ENCODE data around the gene FOXJ1. TPM values are rescaled to one million over a fixed set of nuclear protein-coding genes. Genes with fewer than 3 reads are reported as not detected.

Gene FOXJ1
- total and polyA plus RNA-seq, 2 experiments from 2014 or later, result 1.1 to 1.6 TPM

DNA sequence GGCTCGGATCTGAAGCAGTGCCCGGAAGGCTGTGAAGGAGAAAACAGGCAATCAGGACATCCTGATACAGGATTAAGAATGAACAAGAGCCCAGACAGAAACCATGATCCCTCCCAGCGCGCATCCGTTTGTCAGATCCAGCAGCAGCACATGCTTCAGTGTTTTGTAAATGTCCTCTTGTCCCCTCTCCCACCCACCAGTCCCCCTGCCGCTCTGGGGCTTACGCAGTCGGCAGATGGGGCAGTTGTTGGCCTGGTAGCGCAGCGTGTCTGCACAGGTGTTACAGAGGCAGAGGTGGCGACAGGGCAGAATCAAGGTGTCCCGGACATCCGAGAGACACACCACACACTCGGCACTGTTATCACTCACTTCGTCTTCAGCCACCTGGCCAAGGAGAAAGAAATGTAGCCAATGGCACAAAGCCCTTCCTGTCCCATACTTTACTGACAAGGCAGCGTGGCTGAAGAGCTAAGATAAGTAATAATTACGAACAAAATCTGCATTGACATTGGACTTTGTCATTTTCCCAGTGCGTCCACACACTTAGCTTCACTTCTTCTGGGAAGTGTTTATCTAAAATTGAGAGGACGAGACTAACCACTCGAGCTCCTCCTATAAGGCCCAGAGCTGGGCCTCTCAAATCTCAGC, 20.7 kb upstream of the FOXJ1 start:
- no peak overlapping the region for H3K4me3 ChIP-seq
- no peaks in the 10 kb centered on the region for H3K36me3 ChIP-seq (replicated peaks; ENCODE audit: insufficient read depth, low read depth)
- peak overlapping the region; percentile 60 for H3K27ac ChIP-seq
- H3K27me3 ChIP-seq, result no peaks in the 10 kb centered on the region
- no peaks in the 10 kb centered on the region for H3K9me2 ChIP-seq (replicated peaks; ENCODE audit: insufficient read depth)
- H3K9me3 ChIP-seq (ENCODE audit: low read depth), result no peaks in the 10 kb centered on the region
- no peaks in the 10 kb centered on the region for H4K20me1 ChIP-seq (ENCODE audit: insufficient read depth, poor library complexity, severe bottlenecking)
- TF ChIP-seq EZH2phosphoT487 (IDR thresholded peaks at IDR 0.05; ENCODE audit: low read depth, severe bottlenecking, unreplicated experiment) (no peak), EZH2 (IDR thresholded peaks at IDR 0.05; ENCODE audit: borderline replicate concordance) (no peak)
- TF ChIP-seq, protein P1, sequence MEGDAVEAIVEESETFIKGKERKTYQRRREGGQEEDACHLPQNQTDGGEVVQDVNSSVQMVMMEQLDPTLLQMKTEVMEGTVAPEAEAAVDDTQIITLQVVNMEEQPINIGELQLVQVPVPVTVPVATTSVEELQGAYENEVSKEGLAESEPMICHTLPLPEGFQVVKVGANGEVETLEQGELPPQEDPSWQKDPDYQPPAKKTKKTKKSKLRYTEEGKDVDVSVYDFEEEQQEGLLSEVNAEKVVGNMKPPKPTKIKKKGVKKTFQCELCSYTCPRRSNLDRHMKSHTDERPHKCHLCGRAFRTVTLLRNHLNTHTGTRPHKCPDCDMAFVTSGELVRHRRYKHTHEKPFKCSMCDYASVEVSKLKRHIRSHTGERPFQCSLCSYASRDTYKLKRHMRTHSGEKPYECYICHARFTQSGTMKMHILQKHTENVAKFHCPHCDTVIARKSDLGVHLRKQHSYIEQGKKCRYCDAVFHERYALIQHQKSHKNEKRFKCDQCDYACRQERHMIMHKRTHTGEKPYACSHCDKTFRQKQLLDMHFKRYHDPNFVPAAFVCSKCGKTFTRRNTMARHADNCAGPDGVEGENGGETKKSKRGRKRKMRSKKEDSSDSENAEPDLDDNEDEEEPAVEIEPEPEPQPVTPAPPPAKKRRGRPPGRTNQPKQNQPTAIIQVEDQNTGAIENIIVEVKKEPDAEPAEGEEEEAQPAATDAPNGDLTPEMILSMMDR (IDR thresholded peaks at IDR 0.05; ENCODE audit: poor library complexity), result no peak
- no peaks in the 10 kb centered on the region for H3K79me2 ChIP-seq
- 72% methylated on average over 20 of the region's 20 CpGs for WGBS (ENCODE audit: low lambda C conversion rate, missing lambda C conversion rate)
- peaks cover 17% of the 10 kb centered on the region for H3K4me1 ChIP-seq (ENCODE audit: insufficient read depth)
- H3K4me2 ChIP-seq, result peak overlapping the region; percentile 26
- no peak overlapping the region for H2AFZ ChIP-seq
- DNase-seq (ENCODE audit: low spot score), result no peak

- no peaks in the 10 kb centered on the region for H3K79me2 ChIP-seq
- no peak overlapping the region for H2AFZ ChIP-seq
- TF ChIP-seq EZH2 (IDR thresholded peaks at IDR 0.05; ENCODE audit: borderline replicate concordance) (no peak), EZH2phosphoT487 (IDR thresholded peaks at IDR 0.05; ENCODE audit: low read depth, severe bottlenecking, unreplicated experiment) (no peak)
- TF ChIP-seq, protein P1 (IDR thresholded peaks at IDR 0.05; ENCODE audit: poor library complexity), result no peak
- 72% methylated on average over 8 of the region's 8 CpGs for WGBS (ENCODE audit: low lambda C conversion rate, missing lambda C conversion rate)
- DNase-seq (ENCODE audit: low spot score), result no peak
- H3K9me3 ChIP-seq (ENCODE audit: low read depth), result no peaks in the 10 kb centered on the region
- no peak overlapping the region for H3K4me3 ChIP-seq
- H3K27me3 ChIP-seq, result no peaks in the 10 kb centered on the region
- H3K27ac ChIP-seq, result peak overlapping the region; percentile 60
- H3K4me2 ChIP-seq, result peak overlapping the region; percentile 53
- no peaks in the 10 kb centered on the region for H3K9me2 ChIP-seq (replicated peaks; ENCODE audit: insufficient read depth)
- H3K36me3 ChIP-seq (replicated peaks; ENCODE audit: insufficient read depth, low read depth), result no peaks in the 10 kb centered on the region
- no peaks in the 10 kb centered on the region for H4K20me1 ChIP-seq (ENCODE audit: insufficient read depth, poor library complexity, severe bottlenecking)
- peaks cover 17% of the 10 kb centered on the region for H3K4me1 ChIP-seq (ENCODE audit: insufficient read depth)
Observed at GRCh38 chr17:76160896-76161528, 20.0 kb upstream of the FOXJ1 start.

DNA sequence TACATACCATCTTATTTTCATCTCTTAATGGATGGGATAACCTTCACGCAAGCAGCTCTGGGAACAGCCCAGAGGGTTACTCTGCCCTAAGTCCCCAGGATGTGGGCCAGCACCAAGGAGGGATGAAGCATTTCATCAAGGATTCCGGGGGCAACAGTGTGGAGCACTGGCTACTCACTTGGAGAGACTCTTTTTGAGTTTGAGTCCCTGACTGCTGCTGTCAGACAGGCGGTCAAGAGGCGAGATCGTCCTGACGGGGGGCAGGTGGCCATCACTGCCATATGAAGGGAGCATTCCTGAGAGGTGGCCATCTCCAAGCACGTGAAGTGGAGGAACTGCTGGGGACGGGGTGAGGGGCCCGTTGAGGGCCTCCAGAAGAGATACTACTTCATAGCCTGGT, 18.1 kb upstream of the FOXJ1 start:
- Histone ChIP-seq H3K9me2 (replicated peaks; ENCODE audit: insufficient read depth) (no peaks in the 10 kb centered on the region), H3K36me3 (replicated peaks; ENCODE audit: insufficient read depth, low read depth) (no peaks in the 10 kb centered on the region), H3K4me1 (ENCODE audit: insufficient read depth) (peaks cover 17% of the 10 kb centered on the region), H3K27me3 (no peaks in the 10 kb centered on the region), H4K20me1 (ENCODE audit: insufficient read depth, poor library complexity, severe bottlenecking) (no peaks in the 10 kb centered on the region), H2AFZ (no peak overlapping the region), H3K79me2 (no peaks in the 10 kb centered on the region), H3K9me3 (ENCODE audit: low read depth) (no peaks in the 10 kb centered on the region), H3K27ac (no peak overlapping the region), H3K4me3 (no peak overlapping the region), H3K4me2 (no peak overlapping the region)
- 91% methylated on average over 9 of the region's 9 CpGs for WGBS (ENCODE audit: low lambda C conversion rate, missing lambda C conversion rate)
- no peak for DNase-seq (ENCODE audit: low spot score)
- TF ChIP-seq, protein P1 (IDR thresholded peaks at IDR 0.05; ENCODE audit: poor library complexity), result no peak
- TF ChIP-seq EZH2phosphoT487 (IDR thresholded peaks at IDR 0.05; ENCODE audit: low read depth, severe bottlenecking, unreplicated experiment) (no peak), EZH2 (IDR thresholded peaks at IDR 0.05; ENCODE audit: borderline replicate concordance) (no peak)
